Muscle of leg (tissue), 11 donors: ENCODE measurements around the gene CHST3. TPM values are rescaled to one million over a fixed set of nuclear protein-coding genes. Genes with fewer than 3 reads are reported as not detected.

Source experiments
- DNase-seq: peaks from one replicate; pipeline ENCODE4 v3.0.0; 2013
- H3K27ac ChIP-seq: one replicate; pipeline ENCODE4 v1.5.1; 2013; ENCODE audit warnings: mild to moderate bottlenecking, low read length, control low read depth
- H3K27me3 ChIP-seq: one replicate; pipeline ENCODE4 v1.6.1; 2013; ENCODE audit warnings: low read length; ENCODE audit not compliant: control insufficient read depth, insufficient read depth
- H3K36me3 ChIP-seq: one replicate; pipeline ENCODE4 v1.6.1; 2013; ENCODE audit warnings: low read length; ENCODE audit not compliant: control insufficient read depth, insufficient read depth
- H3K4me1 ChIP-seq: one replicate; pipeline ENCODE4 v1.6.1; 2013; ENCODE audit warnings: low read length; ENCODE audit not compliant: control insufficient read depth, insufficient read depth
- H3K4me3 ChIP-seq: one replicate; pipeline ENCODE4 v1.5.1; 2013; ENCODE audit warnings: low read length, control low read depth
- H3K9me3 ChIP-seq: replicated peaks from 2 replicates; pipeline ENCODE4 v1.6.1; 2013; ENCODE audit warnings: low read depth, low read length; ENCODE audit not compliant: control insufficient read depth
- WGBS: methylation state at CpG from one replicate; pipeline ENCODE4 v1.1.5; 2013; ENCODE audit warnings: missing lambda C conversion rate; ENCODE audit not compliant: insufficient coverage; 5-methylcytosine and 5-hydroxymethylcytosine counted together
- polyA plus RNA-seq, 8 donors: library from polyadenylated mRNA; unstranded; fragments of 120-200 nt; gene quantifications; one replicate each; pipeline versions ENCODE4 v1.2.1 to v1.2.3, GENCODE V29; 2013; ENCODE audit warnings: inconsistent platforms in 1 of 8, low replicate concordance in 1 of 8; ENCODE audit not compliant: insufficient read length in 8 of 8, insufficient read depth in 1 of 8
- total RNA-seq: library from RNA; stranded (reverse); fragments of 120-200 nt; gene quantifications from one replicate; pipeline ENCODE4 v1.2.4, GENCODE V29; 2013

CHST3 gene
- total and polyA plus RNA-seq, 9 donors: 10.2 to 19.0 (median 13.1) TPM

DNA sequence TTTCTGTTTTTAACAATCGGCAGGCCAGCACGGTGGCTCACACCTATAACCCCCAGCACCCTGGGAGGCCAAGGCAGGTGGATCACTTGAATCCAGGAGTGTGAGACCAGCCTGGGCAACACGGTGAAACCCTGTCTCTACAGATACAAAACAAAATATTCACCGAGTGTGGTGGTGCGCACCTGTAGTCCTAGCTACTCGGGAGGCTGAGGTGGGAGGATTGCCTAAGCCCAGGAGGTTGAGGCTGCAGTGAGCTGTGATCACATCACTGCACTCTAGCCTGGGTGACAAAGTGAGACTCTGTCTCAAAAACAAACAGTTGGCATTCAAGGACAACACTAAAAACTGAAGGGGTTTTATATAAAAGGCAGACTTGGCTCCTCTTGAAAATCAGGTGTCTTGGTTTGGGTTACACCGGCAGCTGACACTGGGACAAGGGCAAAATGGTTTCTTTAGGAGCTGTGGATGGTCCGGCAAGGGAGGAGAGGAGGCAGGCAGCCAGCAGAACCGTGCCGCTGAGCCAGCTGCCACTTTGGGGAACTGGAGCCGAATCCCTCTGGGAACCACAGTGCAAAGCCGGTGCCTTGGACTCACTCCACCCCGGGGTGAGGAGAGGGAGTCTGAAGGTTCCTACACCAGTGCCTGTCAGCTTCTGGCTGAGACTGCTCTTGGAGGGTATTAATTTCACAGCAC, 52.6 kb downstream of the CHST3 start:
- Histone ChIP-seq H3K27ac (peak overlapping the region; percentile 62), H3K36me3 (peaks cover 6% of the 10 kb centered on the region), H3K4me3 (no peak overlapping the region), H3K4me1 (peaks cover 46% of the 10 kb centered on the region), H3K27me3 (no peaks in the 10 kb centered on the region), H3K9me3 (no peaks in the 10 kb centered on the region)
- DNase-seq: peak; percentile 61
- WGBS: 56% methylated on average over 6 of the region's 13 CpGs

- H3K4me3 ChIP-seq: no peak overlapping the region
- no peaks in the 10 kb centered on the region for H3K27me3 ChIP-seq
- WGBS: 95% methylated on average over 8 of the region's 11 CpGs
- H3K27ac ChIP-seq: no peak overlapping the region
- no peaks in the 10 kb centered on the region for H3K36me3 ChIP-seq
- DNase-seq: no peak
- H3K9me3 ChIP-seq: no peaks in the 10 kb centered on the region
- H3K4me1 ChIP-seq: peaks cover 26% of the 10 kb centered on the region
Measured at GRCh38 chr10:72019085-72019876, 55.1 kb downstream of the CHST3 start.

DNA sequence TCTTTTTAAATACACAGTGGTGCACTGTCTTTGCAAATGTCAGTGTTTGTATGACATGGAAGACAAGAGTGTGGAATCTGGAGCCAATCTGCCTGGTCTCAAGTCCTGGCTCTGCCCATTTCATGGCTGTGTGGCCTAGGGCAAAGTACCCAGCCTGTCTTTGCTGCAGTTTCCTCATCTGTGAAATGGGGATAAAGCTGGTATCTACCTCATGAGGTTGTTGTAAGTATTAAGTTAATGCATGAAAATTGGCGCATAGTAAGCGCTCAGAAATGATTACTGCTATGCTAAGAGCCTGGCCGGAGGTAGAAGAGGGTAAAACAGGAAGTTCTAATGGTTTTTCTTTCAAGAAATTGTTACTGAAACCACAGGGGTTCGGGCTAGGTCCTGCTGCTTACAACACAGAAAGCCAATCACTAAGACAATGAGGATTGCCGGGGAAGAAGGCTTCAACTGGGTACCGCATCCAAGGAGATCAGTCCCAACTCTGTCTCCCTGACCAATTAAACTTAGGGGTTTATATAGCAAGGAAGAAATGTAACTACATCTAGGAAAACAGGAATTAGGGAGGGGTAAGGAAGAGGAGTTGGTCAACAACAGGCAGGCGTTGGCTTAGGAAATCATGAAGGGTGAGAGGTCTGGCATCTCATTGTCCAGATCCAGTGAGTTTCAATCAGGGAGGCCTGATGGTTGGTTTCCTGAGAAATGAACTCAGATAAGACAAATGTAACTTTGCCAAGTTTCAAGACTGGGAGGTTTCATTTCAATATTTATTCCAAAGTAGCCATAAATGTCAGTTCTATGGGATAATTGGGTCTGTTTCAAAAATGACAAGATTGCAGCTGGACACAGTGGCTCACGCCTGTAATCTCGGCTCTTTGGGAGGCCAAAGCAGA, 57.0 kb downstream of the CHST3 start:
- WGBS: 77% methylated on average over 5 of the region's 9 CpGs
- H3K36me3 ChIP-seq: no peaks in the 10 kb centered on the region
- DNase-seq: no peak
- H3K9me3 ChIP-seq: no peaks in the 10 kb centered on the region
- H3K4me3 ChIP-seq: no peak overlapping the region
- peaks cover 23% of the 10 kb centered on the region for H3K4me1 ChIP-seq
- H3K27me3 ChIP-seq: peaks cover 2% of the 10 kb centered on the region
- H3K27ac ChIP-seq: no peak overlapping the region

DNA sequence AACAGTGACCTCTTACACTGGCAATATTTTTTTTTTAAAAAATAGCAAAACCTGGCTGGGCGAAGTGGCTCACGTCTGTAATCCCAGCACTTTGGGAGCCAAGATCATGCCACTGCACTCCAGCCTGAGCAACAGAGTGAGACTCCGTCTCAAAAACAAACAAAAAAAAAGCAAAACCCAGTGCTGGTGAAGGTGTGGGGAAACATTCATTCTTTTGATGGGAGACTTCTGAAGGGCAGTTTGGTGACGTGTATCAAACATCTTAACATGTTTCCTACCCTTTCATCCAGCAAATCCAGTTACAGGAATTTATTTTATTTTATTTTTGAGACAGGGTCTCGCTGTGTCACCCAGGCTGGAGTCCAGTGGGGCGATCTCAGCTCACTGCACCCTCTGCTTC, 58.0 kb downstream of the CHST3 start:
- Histone ChIP-seq H3K4me1 (peaks cover 15% of the 10 kb centered on the region), H3K4me3 (no peak overlapping the region), H3K36me3 (no peaks in the 10 kb centered on the region), H3K9me3 (no peaks in the 10 kb centered on the region), H3K27me3 (peaks cover 2% of the 10 kb centered on the region), H3K27ac (no peak overlapping the region)
- WGBS: 80% methylated on average over 2 of the region's 6 CpGs
- DNase-seq: no peak

- Histone ChIP-seq H3K27me3 (peaks cover 2% of the 10 kb centered on the region), H3K9me3 (no peaks in the 10 kb centered on the region), H3K27ac (no peak overlapping the region), H3K4me3 (no peak overlapping the region), H3K36me3 (no peaks in the 10 kb centered on the region), H3K4me1 (peaks cover 4% of the 10 kb centered on the region)
- WGBS: 59% methylated on average over 3 of the region's 4 CpGs
- DNase-seq: no peak
Measured at GRCh38 chr10:72024596-72024995, 60.4 kb downstream of the CHST3 start.

- no peak overlapping the region for H3K27ac ChIP-seq
- WGBS: 73% methylated on average over 4 of the region's 8 CpGs
- H3K36me3 ChIP-seq: no peaks in the 10 kb centered on the region
- no peak overlapping the region for H3K4me3 ChIP-seq
- H3K4me1 ChIP-seq: peaks cover 4% of the 10 kb centered on the region
- no peaks in the 10 kb centered on the region for H3K9me3 ChIP-seq
- peaks cover 2% of the 10 kb centered on the region for H3K27me3 ChIP-seq
- DNase-seq: no peak
Measured at GRCh38 chr10:72025400-72025799, 61.2 kb downstream of the CHST3 start.

DNA sequence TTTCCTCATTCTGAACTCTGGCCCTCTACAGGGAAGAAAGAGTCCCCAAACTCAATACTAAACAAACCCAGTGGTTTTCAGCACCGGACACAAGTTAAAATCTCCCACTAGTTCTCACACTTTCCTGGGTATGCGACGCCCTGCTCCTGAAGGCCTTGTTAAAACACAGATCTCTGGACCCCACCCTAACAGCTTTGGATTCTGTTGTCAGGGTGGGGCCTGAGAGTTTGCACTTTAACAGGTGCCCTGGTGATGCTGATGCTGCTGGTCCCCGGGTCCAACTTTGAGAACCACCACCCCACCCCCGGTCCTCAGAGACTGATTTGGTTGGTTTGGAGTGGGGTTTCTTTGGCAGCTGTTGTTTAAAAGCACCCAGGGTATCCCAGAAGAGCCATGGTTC, 61.6 kb downstream of the CHST3 start:
- no peak overlapping the region for H3K27ac ChIP-seq
- no peak overlapping the region for H3K4me3 ChIP-seq
- H3K9me3 ChIP-seq: no peaks in the 10 kb centered on the region
- WGBS: no CpG with 5 or more reads among the region's 5 CpGs
- peaks cover 2% of the 10 kb centered on the region for H3K27me3 ChIP-seq
- peaks cover 4% of the 10 kb centered on the region for H3K4me1 ChIP-seq
- no peaks in the 10 kb centered on the region for H3K36me3 ChIP-seq
- no peak for DNase-seq

DNA sequence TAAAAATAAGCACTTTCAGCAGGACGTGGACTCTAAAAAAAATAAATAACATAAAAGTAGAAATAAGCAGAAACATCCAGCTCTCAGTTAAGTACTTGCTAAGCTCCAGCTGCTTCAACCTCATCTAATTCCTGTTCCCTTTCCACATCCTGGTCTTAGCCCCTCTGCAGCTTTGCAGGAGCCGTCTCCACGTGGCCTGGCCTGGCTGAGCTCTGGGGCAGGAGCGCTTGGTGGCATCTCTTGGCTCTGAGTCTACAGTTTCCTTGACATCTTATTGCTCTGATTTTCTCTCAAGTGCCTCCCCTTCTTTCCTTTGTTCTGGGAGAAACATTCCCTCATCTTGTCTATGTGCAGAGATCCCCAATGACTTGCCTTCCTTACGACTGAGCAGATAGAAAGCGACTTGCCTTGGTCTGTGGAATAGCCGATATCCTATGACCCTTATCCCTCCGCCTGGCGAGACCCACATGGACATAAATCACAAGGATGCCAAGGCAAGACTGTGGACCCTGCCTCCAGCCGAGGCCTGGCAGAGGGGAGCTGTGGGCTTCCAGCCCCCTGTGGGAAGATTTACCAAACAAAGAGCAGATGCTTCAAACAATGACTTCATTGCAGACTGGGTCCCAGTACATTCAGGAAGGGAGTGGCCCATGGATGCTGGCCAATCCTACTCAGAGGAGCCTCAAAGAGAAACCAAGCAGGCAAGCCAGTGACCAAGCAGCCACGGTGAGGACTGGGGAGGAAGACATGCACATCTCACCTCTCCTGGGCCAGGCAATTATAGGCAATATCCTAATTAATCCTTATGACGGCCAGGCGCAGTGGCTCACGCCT, 62.3 kb downstream of the CHST3 start:
- no peaks in the 10 kb centered on the region for H3K36me3 ChIP-seq
- WGBS: 68% methylated on average over 8 of the region's 14 CpGs
- peaks cover 4% of the 10 kb centered on the region for H3K4me1 ChIP-seq
- H3K27me3 ChIP-seq: peaks cover 2% of the 10 kb centered on the region
- H3K27ac ChIP-seq: no peak overlapping the region
- peak; percentile 70 for DNase-seq
- no peaks in the 10 kb centered on the region for H3K9me3 ChIP-seq
- no peak overlapping the region for H3K4me3 ChIP-seq

- no peak for DNase-seq
Measured at GRCh38 chr10:72027498-72027897, 63.3 kb downstream of the CHST3 start.

More at GRCh38 chr10:72027498-72027897, 63.3 kb downstream of the CHST3 start:
- Histone ChIP-seq H3K9me3 (no peaks in the 10 kb centered on the region), H3K4me1 (peaks cover 4% of the 10 kb centered on the region), H3K27me3 (peaks cover 2% of the 10 kb centered on the region), H3K4me3 (no peak overlapping the region), H3K36me3 (no peaks in the 10 kb centered on the region), H3K27ac (no peak overlapping the region)
- no CpG with 5 or more reads among the region's 6 CpGs for WGBS
